HepG2 (cell line): ENCODE data around the gene FAM222B. TPM values are rescaled to one million over a fixed set of nuclear protein-coding genes. Genes with fewer than 3 reads are reported as not detected.

Source experiments
- AFF4 ChIP-seq: sonication (generic); formaldehyde crosslinking; IDR thresholded peaks from 2 replicates; pipeline ENCODE4 v1.4.0; 2020; ENCODE audit warnings: missing genetic modification reagents
- BORCS8-MEF2B ChIP-seq: sonication (generic); formaldehyde crosslinking; IDR thresholded peaks from 2 replicates; pipeline ENCODE4 v1.8.0; 2022; ENCODE audit warnings: mild to moderate bottlenecking, missing genetic modification reagents
- CHCHD3 ChIP-seq: sonication (generic); formaldehyde crosslinking; IDR thresholded peaks from 2 replicates; pipeline ENCODE4 v1.8.0; 2022; ENCODE audit warnings: mild to moderate bottlenecking, missing genetic modification reagents, moderate library complexity
- E2F2 ChIP-seq: sonication (generic); formaldehyde crosslinking; IDR thresholded peaks from 2 replicates; pipeline ENCODE4 v1.4.0; 2020; ENCODE audit warnings: missing genetic modification reagents, borderline replicate concordance
- GATAD1 ChIP-seq: IDR thresholded peaks from 2 replicates; pipeline ENCODE4 v1.6.1; 2016; ENCODE audit warnings: missing genetic modification reagents, missing compliant biosample characterization
- LBX2 ChIP-seq: sonication (generic); formaldehyde crosslinking; IDR thresholded peaks from 2 replicates; pipeline ENCODE4 v1.5.0; 2020; ENCODE audit warnings: missing genetic modification reagents, mild to moderate bottlenecking, borderline replicate concordance
- LRRFIP1 ChIP-seq: sonication (generic); formaldehyde crosslinking; conservative IDR thresholded peaks from 2 replicates; pipeline ENCODE4 v1.4.0; 2020; ENCODE audit warnings: missing genetic modification reagents
- MYPOP ChIP-seq: sonication (generic); formaldehyde crosslinking; IDR thresholded peaks from 2 replicates; pipeline ENCODE4 v1.8.1; 2023; ENCODE audit warnings: mild to moderate bottlenecking, moderate library complexity, missing genetic modification reagents
- POLR2AphosphoS2 ChIP-seq: IDR thresholded peaks from 2 replicates; pipeline ENCODE4 v1.6.1; 2011; ENCODE audit warnings: low read depth, low read length, improper control_type of control experiment
- RBM39 ChIP-seq: fragments of 200-400 bp; formaldehyde crosslinking; IDR thresholded peaks from one replicate; pipeline ENCODE4 v1.6.1; 2018; ENCODE audit warnings: antibody characterized with exemption, mild to moderate bottlenecking, low read depth, low read length; ENCODE audit not compliant: poor library complexity, severe bottlenecking
- SP2 ChIP-seq: sonication (generic); formaldehyde crosslinking; IDR thresholded peaks from 2 replicates; pipeline ENCODE4 v1.5.1; 2020; ENCODE audit warnings: mild to moderate bottlenecking, missing genetic modification reagents
- ZBTB7B ChIP-seq: sonication (generic); formaldehyde crosslinking; IDR thresholded peaks from 2 replicates; pipeline ENCODE4 v1.4.0; 2020; ENCODE audit warnings: missing genetic modification reagents
- ZNF230 ChIP-seq: sonication (generic); formaldehyde crosslinking; IDR thresholded peaks from 2 replicates; pipeline ENCODE4 v1.4.0; 2020; ENCODE audit warnings: mild to moderate bottlenecking, missing genetic modification reagents
- ZNF501 ChIP-seq: sonication (generic); formaldehyde crosslinking; IDR thresholded peaks from 2 replicates; pipeline ENCODE4 v1.5.1; 2020; ENCODE audit warnings: mild to moderate bottlenecking, moderate library complexity, missing genetic modification reagents
- ZNF547 ChIP-seq: sonication (generic); formaldehyde crosslinking; IDR thresholded peaks from 2 replicates; pipeline ENCODE4 v1.5.1; 2020; ENCODE audit warnings: mild to moderate bottlenecking, missing genetic modification reagents
- ZNF563 ChIP-seq: sonication (generic); formaldehyde crosslinking; IDR thresholded peaks from 2 replicates; pipeline ENCODE4 v1.8.0; 2022; ENCODE audit warnings: mild to moderate bottlenecking, moderate library complexity, missing genetic modification reagents
- ZNF691 ChIP-seq: sonication (generic); formaldehyde crosslinking; IDR thresholded peaks from 2 replicates; pipeline ENCODE4 v1.4.0; 2020; ENCODE audit warnings: missing genetic modification reagents, low read depth, mild to moderate bottlenecking, borderline replicate concordance
- ZNF737 ChIP-seq: sonication (generic); formaldehyde crosslinking; IDR thresholded peaks from 2 replicates; pipeline ENCODE4 v1.5.0; 2020; ENCODE audit warnings: missing genetic modification reagents, mild to moderate bottlenecking, borderline replicate concordance
- polyA plus RNA-seq, 8 experiments: library from polyadenylated mRNA; depleted of rRNA in 3 of 8; stranded (reverse) in 7 of 8; unstranded in 1 of 8; fragments of >200 nt; fragmentation: Illumina TruSeq in 4 of 8; extraction: Trizol in 4 of 8; gene quantifications; 2 replicates each; pipeline versions ENCODE4 v1.2.1 to v1.2.3, GENCODE V29; 2011 to 2016; ENCODE audit warnings: low read depth in 4 of 8, missing spikeins in 1 of 8, mixed read lengths in 1 of 8; ENCODE audit not compliant: insufficient read depth in 1 of 8
- total RNA-seq, 5 experiments: library from RNA; depleted of rRNA; stranded (reverse); fragments of >200 nt; fragmentation: Illumina TruSeq; extraction: Trizol; gene quantifications; 2 replicates each; pipeline ENCODE4 v1.2.3, GENCODE V29; 2016; ENCODE audit warnings: low read depth in 1 of 5

Gene FAM222B
- total and polyA plus RNA-seq, 2 of the 13 experiments (the other 11 are each of a cell fraction or from before 2014, with no cell fraction given): 3.5 to 7.3 TPM

GRCh38 chr17:28842282-28843012, at the start of gene FAM222B (continued):
- TF ChIP-seq LRRFIP1 (no peak), BORCS8-MEF2B (CRISPR knock-in tag) (peak; percentile 66), MYPOP (CRISPR knock-in tag) (peak; percentile 77; the same call in 1 of the 2 replicates), LBX2 (CRISPR knock-in tag) (0 out of 2 replicates have a peak, but pooled peaks have one; percentile 69), POLR2AphosphoS2 (no peak), ZNF501 (CRISPR knock-in tag) (peak; percentile 55; the same call in 1 of the 2 replicates), AFF4 (no peak), GATAD1 (peak; percentile 74), SP2 (no peak), ZNF737 (no peak), E2F2 (CRISPR knock-in tag) (no peak), ZNF547 (CRISPR knock-in tag) (no peak; the same call in 1 of the 2 replicates), ZNF563 (CRISPR knock-in tag) (0 out of 2 replicates have a peak, but pooled peaks have one; percentile 60), ZNF230 (CRISPR knock-in tag) (peak; percentile 72; the same call in 1 of the 2 replicates), ZBTB7B (no peak), CHCHD3 (CRISPR knock-in tag) (no peak), RBM39 (peak; percentile 59), ZNF691 (CRISPR knock-in tag) (peak; percentile 50; the same call in 1 of the 2 replicates)
